Embryonic facial prominence (tissue), 1 donor: ENCODE results near the gene DDX51.
"Not testable (repeated sequence)": the region's sequence is repeated elsewhere in the genome, so short reads cannot be mapped to it uniquely, and the experiment has no call there.

Experiments used
- DNase-seq: peaks from one replicate; pipeline ENCODE4 v3.0.0-alpha.2; 2016; ENCODE audit errors: extremely low spot score

The DDX51 gene

GRCh38 chr12:132117558-132117875 is 26.6 kb downstream of the DDX51 start:
- no peak for DNase-seq

GRCh38 chr12:132116709-132117557 is 27.2 kb downstream of the DDX51 start:
- DNase-seq = no peak

- DNase-seq = no peak
Observed at GRCh38 chr12:132115500-132115899, 28.6 kb downstream of the DDX51 start.

- DNase-seq = no peak
Observed at GRCh38 chr12:132114667-132115066, 29.5 kb downstream of the DDX51 start.

GRCh38 chr12:132111654-132112304 is 32.3 kb downstream of the DDX51 start:
- no peak for DNase-seq

- no peak for DNase-seq
Observed at GRCh38 chr12:132110677-132111076, 33.4 kb downstream of the DDX51 start.

- DNase-seq = no peak
Observed at GRCh38 chr12:132109741-132110140, 34.4 kb downstream of the DDX51 start.

GRCh38 chr12:132108211-132108832 is 35.8 kb downstream of the DDX51 start:
- DNase-seq = no peak

GRCh38 chr12:132106921-132107320 is 37.2 kb downstream of the DDX51 start:
- no peak for DNase-seq

GRCh38 chr12:132105467-132105866 is 38.7 kb downstream of the DDX51 start:
- DNase-seq = no peak

GRCh38 chr12:132103542-132104308 is 40.4 kb downstream of the DDX51 start:
- DNase-seq = no peak

GRCh38 chr12:132103072-132103471 is 41.0 kb downstream of the DDX51 start:
- not testable (repeated sequence) for DNase-seq

GRCh38 chr12:132102297-132102696 is 41.8 kb downstream of the DDX51 start:
- DNase-seq = no peak

- DNase-seq = no peak
Observed at GRCh38 chr12:132100306-132101065, 43.6 kb downstream of the DDX51 start.

GRCh38 chr12:132099739-132100138 is 44.4 kb downstream of the DDX51 start:
- DNase-seq = no peak

- DNase-seq = no peak
Observed at GRCh38 chr12:132095520-132096409, 48.4 kb downstream of the DDX51 start.

GRCh38 chr12:132094269-132094891 is 49.7 kb downstream of the DDX51 start:
- DNase-seq = no peak

- no peak for DNase-seq
Observed at GRCh38 chr12:132089407-132089910, 54.7 kb downstream of the DDX51 start.
